NCI-H1694 treated with DMSO at 0.1 percent for 48 hours (cell line): ENCODE results near the gene CPNE7.
"Not testable (repeated sequence)": the region's sequence is repeated elsewhere in the genome, so short reads cannot be mapped to it uniquely, and the experiment has no call there.

Experiments used
- DNase-seq: peaks from one replicate; lab custom pipeline; 2025; lab: John Stamatoyannopoulos, UW

Gene CPNE7

GRCh38 chr16:89565506-89566372 is 9.8 kb upstream of the CPNE7 start:
- no peak for DNase-seq

- no peak for DNase-seq
Measured at GRCh38 chr16:89567656-89568594, 7.6 kb upstream of the CPNE7 start.

GRCh38 chr16:89569506-89570341 is 5.8 kb upstream of the CPNE7 start:
- no peak for DNase-seq

- DNase-seq: no peak
Measured at GRCh38 chr16:89570342-89570923, 5.1 kb upstream of the CPNE7 start.

- not testable (repeated sequence) for DNase-seq
Measured at GRCh38 chr16:89570983-89571598, 4.5 kb upstream of the CPNE7 start.

- DNase-seq: no peak
Measured at GRCh38 chr16:89571636-89572035, 3.9 kb upstream of the CPNE7 start.

- no peak for DNase-seq
Measured at GRCh38 chr16:89572073-89572484, 3.5 kb upstream of the CPNE7 start.

GRCh38 chr16:89572485-89573205 is 2.9 kb upstream of the CPNE7 start:
- no peak for DNase-seq

GRCh38 chr16:89573826-89574680 is 1.5 kb upstream of the CPNE7 start:
- DNase-seq: no peak

- peak; percentile 8 for DNase-seq
Measured at GRCh38 chr16:89574681-89575246, 794 bp upstream of the CPNE7 start.

- no peak for DNase-seq
Measured at GRCh38 chr16:89576153-89577054, 846 bp downstream of the CPNE7 start.

GRCh38 chr16:89577055-89577759 is 1.6 kb downstream of the CPNE7 start:
- DNase-seq: no peak

GRCh38 chr16:89579351-89579750 is 3.8 kb downstream of the CPNE7 start:
- DNase-seq: no peak

GRCh38 chr16:89581045-89581695 is 5.6 kb downstream of the CPNE7 start:
- no peak for DNase-seq

GRCh38 chr16:89581861-89582563 is 6.5 kb downstream of the CPNE7 start:
- no peak for DNase-seq

GRCh38 chr16:89582614-89583196 is 7.1 kb downstream of the CPNE7 start:
- no peak for DNase-seq
